Uterus (tissue), 4 donors: ENCODE measurements around the gene SH2B3. TPM values are rescaled to one million over a fixed set of nuclear protein-coding genes. Genes with fewer than 3 reads are reported as not detected.

ENCODE experiments used
- DNase-seq, 2 donors: peaks; one replicate each; pipeline ENCODE4 v3.0.0-alpha.2; 2019 to 2020
- H3K27ac ChIP-seq, 2 donors: fragments of 200-600 bp; sonication (generic); 1 replicate in 1 of 2; 2 replicates in 1 of 2; pipeline ENCODE4 v1.5.1; 2016 to 2018
- H3K27me3 ChIP-seq, 2 donors: fragments of 200-600 bp; sonication (generic); one replicate each; pipeline ENCODE4 v1.5.1; 2018 to 2019; ENCODE audit warnings: control low read depth in 1 of 2
- H3K36me3 ChIP-seq, 2 donors: fragments of 200-600 bp; sonication (generic); one replicate each; pipeline ENCODE4 v1.5.1; 2019; ENCODE audit warnings: control low read depth in 1 of 2
- H3K4me1 ChIP-seq, 2 donors: fragments of 200-600 bp; sonication (generic); one replicate each; pipeline ENCODE4 v1.5.1; 2018 to 2019; ENCODE audit warnings: control low read depth in 1 of 2
- H3K4me3 ChIP-seq, 2 donors: fragments of 200-600 bp; sonication (generic); 1 replicate in 1 of 2; 2 replicates in 1 of 2; pipeline ENCODE4 v1.5.1; 2018 to 2019; ENCODE audit warnings: mild to moderate bottlenecking in 1 of 2
- H3K9me3 ChIP-seq, 2 donors: fragments of 200-600 bp; sonication (generic); one replicate each; pipeline ENCODE4 v1.5.1; 2019; ENCODE audit warnings: control low read depth in 1 of 2
- CTCF ChIP-seq, 4 experiments: fragments of 200-600 bp in 2 of 4; fragments of 450-650 bp in 2 of 4; sonication (generic) in 2 of 4; IDR thresholded peaks; one replicate each; pipeline ENCODE4 v1.5.1; 2016 to 2019; ENCODE audit warnings: antibody characterized with exemption in 4 of 4, mild to moderate bottlenecking in 2 of 4, moderate library complexity in 1 of 4
- POLR2A ChIP-seq, 2 donors: fragments of 450-650 bp; IDR thresholded peaks; one replicate each; pipeline ENCODE4 v1.6.1; 2016; ENCODE audit warnings: antibody characterized with exemption in 2 of 2, mild to moderate bottlenecking in 1 of 2, moderate library complexity in 1 of 2
- intact Hi-C: fragments of 100-400 bp; cut with DNase I; formaldehyde crosslinking; loops from one replicate; pipeline ENCODE4 v1.15.1; 2023; ENCODE audit warnings: low total_unique reads
- total RNA-seq, 4 donors: library from RNA; depleted of rRNA in 3 of 4; stranded (reverse); fragments of >200 nt in 3 of 4; gene quantifications; one replicate each; pipeline versions ENCODE4 v1.1.0 to v1.2.4, GENCODE V29; 2014 to 2023
- donor health status: DM: yes; HTN: yes; CAD: no.

The SH2B3 gene
- 10 to 100 TPM; 11.8 to 31.3 (median 21.8) TPM for total RNA-seq

- peak within 1 kb of the TSS; percentile 89 to 90 for H3K27ac ChIP-seq
- no peaks in the 10 kb centered on the region for H3K9me3 ChIP-seq
- TF ChIP-seq POLR2A (IDR thresholded peaks at IDR 0.05) (peak; percentile 65 to 76), CTCF (IDR thresholded peaks at IDR 0.05) (peak in 1 of 4 experiments; percentile 13)
- H3K4me3 ChIP-seq: peak within 1 kb of the TSS; percentile 74 to 97
- no peaks in the 10 kb centered on the region for H3K36me3 ChIP-seq
- peaks cover 0 to 25% of the 10 kb centered on the region in 2 donors for H3K4me1 ChIP-seq
- intact Hi-C loops: no loop called here
- no peaks in the 10 kb centered on the region for H3K27me3 ChIP-seq
- DNase-seq: peak; percentile 78 to 80
Observed at GRCh38 chr12:111405859-111406473, at the start of gene SH2B3. SH2B3 (plus strand) TSS chr12:111405923; CDS start chr12:111418146, 12,223 bp downstream.

DNA sequence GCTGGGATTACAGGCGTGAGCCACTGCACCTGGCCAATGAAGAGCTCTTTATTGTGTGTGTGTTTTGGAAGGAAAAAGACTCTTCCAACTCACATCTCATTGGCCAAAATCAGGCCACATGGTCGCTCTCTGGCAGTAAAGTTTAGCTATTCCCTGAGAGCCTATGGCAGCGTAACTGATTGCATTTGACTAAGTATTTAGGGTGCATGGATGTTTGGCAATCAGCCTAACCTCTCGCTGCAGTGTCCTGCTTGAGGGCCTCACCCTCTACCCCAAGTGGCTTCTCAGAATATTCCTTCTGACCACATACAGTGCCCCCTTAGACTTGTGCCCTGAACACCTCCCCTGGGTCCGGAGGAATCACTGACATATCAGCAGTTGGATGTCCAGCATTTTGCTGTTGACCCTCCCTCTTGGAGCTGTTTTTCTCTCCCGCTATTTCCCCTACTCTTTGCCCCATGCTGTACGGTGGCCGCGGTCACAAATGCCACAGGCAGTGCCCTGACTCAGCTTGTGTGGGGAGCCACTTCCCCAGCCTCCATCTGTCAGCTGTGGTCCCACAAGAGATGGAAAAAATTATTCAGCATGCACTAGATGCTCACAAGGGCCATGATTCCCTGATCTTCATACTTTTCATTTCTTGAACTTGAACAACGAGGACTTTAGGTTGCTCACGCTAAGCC, 46.4 kb upstream of the SH2B3 start:
- H3K27ac ChIP-seq: no peak overlapping the region
- no peaks in the 10 kb centered on the region for H3K4me1 ChIP-seq
- H3K36me3 ChIP-seq: no peaks in the 10 kb centered on the region
- no peak overlapping the region for H3K4me3 ChIP-seq
- no peak for TF ChIP-seq CTCF (IDR thresholded peaks at IDR 0.05)
- TF ChIP-seq POLR2A (IDR thresholded peaks at IDR 0.05): no peak
- intact Hi-C loops: no loop called here
- DNase-seq: no peak
- H3K9me3 ChIP-seq: no peaks in the 10 kb centered on the region
- H3K27me3 ChIP-seq: no peaks in the 10 kb centered on the region

DNA sequence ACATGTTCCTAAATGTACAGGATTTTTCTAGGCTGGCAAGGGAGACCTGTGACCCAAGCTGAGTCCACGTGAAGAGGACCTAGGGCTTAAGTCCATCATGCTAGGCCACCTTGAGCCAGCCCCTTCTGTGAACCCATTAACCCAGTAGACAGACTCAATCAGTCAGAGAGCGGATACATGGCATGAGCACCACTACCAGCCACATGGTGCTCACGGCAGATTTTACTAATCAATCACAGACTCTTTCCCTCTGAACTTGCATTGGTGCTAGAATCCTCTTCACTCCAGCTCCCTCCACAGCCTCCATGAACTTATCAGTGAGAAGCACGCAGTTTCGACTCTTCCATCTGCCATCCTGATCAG, 45.8 kb upstream of the SH2B3 start:
- Histone ChIP-seq H3K27me3 (no peaks in the 10 kb centered on the region), H3K9me3 (no peaks in the 10 kb centered on the region), H3K4me3 (no peak overlapping the region), H3K27ac (no peak overlapping the region), H3K36me3 (no peaks in the 10 kb centered on the region), H3K4me1 (no peaks in the 10 kb centered on the region)
- TF ChIP-seq CTCF (IDR thresholded peaks at IDR 0.05) (no peak), POLR2A (IDR thresholded peaks at IDR 0.05) (no peak)
- no peak for DNase-seq
- intact Hi-C loops: no loop called here

DNA sequence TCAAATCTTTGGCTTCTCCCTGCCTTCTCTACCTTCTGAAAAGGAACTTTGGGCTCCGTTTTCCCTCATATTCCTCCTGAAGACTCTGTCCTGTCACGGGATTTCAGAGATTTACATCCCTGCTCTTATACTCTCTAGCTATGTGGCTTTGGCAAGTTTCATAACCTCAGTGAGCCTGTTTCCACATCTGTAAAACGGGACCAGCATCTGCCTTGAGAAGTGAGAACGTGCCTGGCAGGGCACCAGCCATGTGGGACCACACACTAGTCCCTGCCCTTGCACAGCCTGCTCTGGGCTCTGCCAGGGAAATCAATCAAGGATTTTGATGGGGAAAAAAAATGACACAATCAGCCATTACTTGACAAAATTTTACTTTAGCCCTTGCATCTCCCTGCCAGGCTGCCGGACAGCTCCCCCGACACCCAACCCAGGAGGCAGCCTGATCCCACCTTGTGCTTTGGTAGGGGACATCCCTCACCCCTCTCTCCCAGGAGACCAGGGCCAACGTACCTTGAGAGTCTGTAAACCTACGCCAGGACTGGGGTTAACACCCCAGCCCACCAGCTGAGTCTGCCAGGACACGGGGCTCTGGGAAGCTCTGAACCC, 45.3 kb upstream of the SH2B3 start:
- Histone ChIP-seq H3K9me3 (no peaks in the 10 kb centered on the region), H3K36me3 (no peaks in the 10 kb centered on the region), H3K27me3 (no peaks in the 10 kb centered on the region), H3K27ac (no peak overlapping the region), H3K4me3 (no peak overlapping the region), H3K4me1 (no peaks in the 10 kb centered on the region)
- intact Hi-C loops: no loop called here
- TF ChIP-seq CTCF (IDR thresholded peaks at IDR 0.05): no peak
- no peak for TF ChIP-seq POLR2A (IDR thresholded peaks at IDR 0.05)
- no peak for DNase-seq

DNA sequence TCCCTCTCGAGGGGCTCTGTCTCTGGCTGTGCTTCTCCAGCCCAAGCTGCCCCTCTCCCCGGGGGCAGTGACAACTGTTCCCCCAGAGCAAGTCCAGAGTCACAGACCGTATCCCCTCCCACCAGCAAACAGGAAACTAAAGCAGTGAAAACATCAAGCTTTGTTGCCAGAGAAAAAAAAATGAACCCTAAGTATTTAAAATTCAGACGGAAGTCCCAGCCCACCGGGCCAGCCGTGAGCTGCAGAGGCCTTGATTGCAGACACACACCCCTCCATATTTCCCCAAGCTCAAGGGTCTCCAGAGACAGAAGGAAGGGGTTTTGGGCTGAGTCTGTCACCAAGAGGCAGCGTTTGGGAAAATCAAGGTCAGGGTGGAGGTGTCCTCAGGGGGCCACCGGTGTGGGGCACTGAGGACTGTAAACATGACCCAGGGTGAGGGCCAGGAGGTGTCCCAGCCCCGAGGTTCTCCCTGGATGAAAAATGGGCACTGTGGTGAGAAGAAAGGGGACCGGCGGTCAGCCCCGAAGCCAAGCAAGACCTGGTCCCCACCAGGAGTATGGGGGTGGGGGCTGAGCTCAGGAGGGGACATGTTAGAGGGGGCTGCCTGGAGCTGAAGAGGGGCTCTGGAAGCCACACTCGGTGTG, 44.5 kb upstream of the SH2B3 start:
- TF ChIP-seq POLR2A (IDR thresholded peaks at IDR 0.05): no peak
- no peak for TF ChIP-seq CTCF (IDR thresholded peaks at IDR 0.05)
- no peak overlapping the region for H3K27ac ChIP-seq
- intact Hi-C loops: no loop called here

More for the DNA sequence above, 44.5 kb upstream of the SH2B3 start:
- no peaks in the 10 kb centered on the region for H3K36me3 ChIP-seq
- no peak for DNase-seq
- no peaks in the 10 kb centered on the region for H3K27me3 ChIP-seq
- H3K4me3 ChIP-seq: no peak overlapping the region
- no peaks in the 10 kb centered on the region for H3K9me3 ChIP-seq
- H3K4me1 ChIP-seq: no peaks in the 10 kb centered on the region
